ENCODE measurements around the gene RRP7A. TPM values are rescaled to one million over a fixed set of nuclear protein-coding genes. Genes with fewer than 3 reads are reported as not detected.
A peak's percentile ranks its signal among the peaks of the same experiment; 100 is the strongest.
"Not testable (repeated sequence)": the region's sequence is repeated elsewhere in the genome, so short reads cannot be mapped to it uniquely, and the experiment has no call there.

Gene RRP7A
- total RNA-seq, 1 donor from 2014 or later, result 31.2 TPM

DNA sequence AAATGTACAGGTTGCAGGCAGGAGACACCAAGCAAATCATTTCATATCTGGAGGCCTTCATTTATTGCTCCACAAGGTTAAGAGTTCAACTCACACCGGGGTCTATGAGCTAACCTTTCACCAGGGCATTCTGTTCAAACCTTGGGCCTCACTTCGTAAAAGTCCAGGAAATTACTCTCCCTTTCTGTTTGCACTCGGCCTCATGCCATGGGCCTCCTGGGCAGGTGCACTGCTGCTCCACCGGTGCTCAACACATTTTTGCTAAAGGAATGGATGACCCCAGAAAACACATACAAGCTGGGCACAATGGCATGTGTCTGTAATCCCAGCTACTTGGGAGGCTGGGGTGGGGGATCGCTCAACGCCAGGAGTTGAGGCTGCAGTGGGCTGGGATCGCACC is 16.6 kb upstream of the RRP7A start:
- intact Hi-C loops (cut with DNase I), result no loop called here
- TF ChIP-seq, protein P1, sequence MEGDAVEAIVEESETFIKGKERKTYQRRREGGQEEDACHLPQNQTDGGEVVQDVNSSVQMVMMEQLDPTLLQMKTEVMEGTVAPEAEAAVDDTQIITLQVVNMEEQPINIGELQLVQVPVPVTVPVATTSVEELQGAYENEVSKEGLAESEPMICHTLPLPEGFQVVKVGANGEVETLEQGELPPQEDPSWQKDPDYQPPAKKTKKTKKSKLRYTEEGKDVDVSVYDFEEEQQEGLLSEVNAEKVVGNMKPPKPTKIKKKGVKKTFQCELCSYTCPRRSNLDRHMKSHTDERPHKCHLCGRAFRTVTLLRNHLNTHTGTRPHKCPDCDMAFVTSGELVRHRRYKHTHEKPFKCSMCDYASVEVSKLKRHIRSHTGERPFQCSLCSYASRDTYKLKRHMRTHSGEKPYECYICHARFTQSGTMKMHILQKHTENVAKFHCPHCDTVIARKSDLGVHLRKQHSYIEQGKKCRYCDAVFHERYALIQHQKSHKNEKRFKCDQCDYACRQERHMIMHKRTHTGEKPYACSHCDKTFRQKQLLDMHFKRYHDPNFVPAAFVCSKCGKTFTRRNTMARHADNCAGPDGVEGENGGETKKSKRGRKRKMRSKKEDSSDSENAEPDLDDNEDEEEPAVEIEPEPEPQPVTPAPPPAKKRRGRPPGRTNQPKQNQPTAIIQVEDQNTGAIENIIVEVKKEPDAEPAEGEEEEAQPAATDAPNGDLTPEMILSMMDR (IDR thresholded peaks at IDR 0.05), result no peak
- Histone ChIP-seq H3K9me3 (no peaks in the 10 kb centered on the region), H3K27ac (no peak overlapping the region), H3K4me1 (peaks cover 6% of the 10 kb centered on the region), H3K4me3 (no peak overlapping the region), H3K36me3 (no peaks in the 10 kb centered on the region), H3K27me3 (no peaks in the 10 kb centered on the region)
- ATAC-seq, result no peak
- DNase-seq, result no peak

DNA sequence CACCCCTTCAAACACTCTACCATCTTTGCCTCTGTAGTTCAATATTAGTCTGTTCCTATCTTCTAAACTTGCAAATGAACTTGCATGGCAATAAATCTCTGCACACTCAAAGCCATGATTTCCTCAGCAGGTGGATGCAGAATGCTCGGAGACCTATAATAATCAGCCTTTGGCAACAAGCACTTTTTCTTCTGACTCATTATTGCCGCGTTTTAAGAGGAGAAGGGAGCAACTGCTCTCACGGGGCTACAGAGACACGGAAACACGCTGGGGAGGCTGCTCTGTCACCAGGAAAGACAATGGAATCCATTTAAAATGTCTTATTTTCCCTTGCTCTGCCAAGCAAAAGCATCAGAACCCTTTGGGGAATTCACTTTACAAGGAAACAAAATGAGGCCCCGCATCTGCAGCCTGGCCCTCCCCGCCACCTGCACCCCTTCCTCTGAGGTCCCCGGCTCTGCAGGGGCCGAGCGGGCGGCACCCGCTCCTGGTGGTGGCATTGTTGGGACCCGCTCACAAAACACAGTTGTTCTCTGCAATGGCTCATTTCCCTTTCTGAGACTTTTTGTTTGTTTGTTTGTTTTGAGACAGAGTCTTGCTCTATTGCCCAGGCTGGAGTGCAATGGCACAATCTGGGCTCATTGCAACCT is 15.6 kb upstream of the RRP7A start:
- intact Hi-C loops (cut with DNase I), result not testable (repeated sequence)

DNA sequence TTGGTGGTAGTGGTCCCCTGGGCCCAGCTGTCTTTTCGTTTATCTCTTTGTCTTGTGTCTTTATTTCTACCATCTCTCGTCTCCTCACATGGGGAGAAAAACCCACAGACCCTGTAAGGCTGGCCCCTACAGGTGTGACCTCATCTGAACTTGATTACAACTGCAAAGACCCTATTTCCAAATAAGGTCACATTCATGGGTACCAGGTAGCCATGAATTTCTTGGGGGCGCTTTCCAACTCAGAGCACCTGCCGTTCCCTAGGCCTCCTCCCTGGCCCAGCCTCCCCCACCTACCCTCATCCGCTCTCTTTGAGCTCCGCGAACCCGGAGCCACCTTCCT is 14.0 kb upstream of the RRP7A start:
- DNase-seq (no peak), ATAC-seq (no peak)
- TF ChIP-seq, protein P1 (IDR thresholded peaks at IDR 0.05), result no peak
- intact Hi-C loops (cut with DNase I), result no loop called here
- H3K27me3 ChIP-seq, result no peaks in the 10 kb centered on the region
- H3K4me3 ChIP-seq, result no peak overlapping the region
- H3K9me3 ChIP-seq, result no peaks in the 10 kb centered on the region
- peaks cover 6% of the 10 kb centered on the region for H3K4me1 ChIP-seq
- no peak overlapping the region for H3K27ac ChIP-seq
- H3K36me3 ChIP-seq, result no peaks in the 10 kb centered on the region

More for the DNA sequence above, 15.6 kb upstream of the RRP7A start:
- not testable (repeated sequence) for H3K27ac ChIP-seq, ATAC-seq, H3K27me3 ChIP-seq, H3K36me3 ChIP-seq, H3K4me3 ChIP-seq, H3K9me3 ChIP-seq, H3K4me1 ChIP-seq, DNase-seq

DNA sequence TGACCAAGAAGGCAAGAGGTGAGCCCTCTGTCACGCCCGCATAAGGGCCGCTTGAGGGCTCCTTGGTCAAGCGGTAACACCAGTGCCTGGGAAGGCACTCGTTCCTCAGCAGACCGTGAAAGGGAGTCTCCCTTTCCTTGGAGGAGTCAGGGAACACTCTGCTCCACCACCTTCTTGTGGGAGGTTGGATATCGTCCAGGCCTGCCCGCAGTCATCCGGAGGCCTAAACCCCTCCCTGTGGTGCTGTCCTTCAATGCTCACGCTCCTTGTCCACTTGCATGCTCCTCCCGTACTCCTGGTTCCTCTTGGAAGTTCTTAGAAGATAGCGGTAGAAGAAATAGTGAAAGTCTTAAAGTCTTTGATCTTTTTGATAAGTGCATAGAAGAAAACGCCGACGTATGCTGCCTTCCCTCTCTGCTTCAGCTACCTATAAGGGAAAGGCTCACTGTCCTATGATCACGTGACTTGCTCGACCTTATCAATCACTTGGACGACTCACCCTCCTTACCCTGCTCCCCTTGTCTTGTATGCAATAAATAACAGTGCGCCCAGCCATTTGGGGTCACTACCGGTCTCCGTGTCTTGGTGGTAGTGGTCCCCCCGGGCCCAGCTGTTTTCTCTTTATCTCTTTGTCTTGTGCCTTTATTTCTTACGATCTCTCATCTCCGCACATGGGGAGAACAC is 11.9 kb upstream of the RRP7A start:
- H3K36me3 ChIP-seq; intact Hi-C loops (cut with DNase I); H3K9me3 ChIP-seq; DNase-seq; H3K4me1 ChIP-seq; ATAC-seq; H3K27ac ChIP-seq; H3K4me3 ChIP-seq; H3K27me3 ChIP-seq: not testable (repeated sequence)

DNA sequence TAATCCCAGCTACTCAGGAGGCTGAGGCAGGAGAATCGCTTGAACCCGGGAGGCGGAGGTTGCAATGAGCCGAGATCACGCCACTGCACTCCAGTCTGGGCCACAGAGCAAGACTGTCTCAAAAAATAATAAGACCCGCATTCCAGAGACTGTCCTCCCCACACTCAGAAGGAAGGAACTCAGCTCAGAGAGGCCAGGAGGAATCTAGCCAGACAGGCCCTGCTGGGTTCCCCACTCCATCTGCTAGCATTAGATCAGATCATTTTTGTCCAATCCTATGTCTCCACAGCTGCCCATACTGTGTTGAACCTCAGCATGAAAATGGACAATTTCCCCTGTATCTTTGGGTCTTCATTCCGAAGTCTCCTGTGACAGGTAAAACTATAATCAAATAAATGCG is 9.8 kb upstream of the RRP7A start:
- H3K4me1 ChIP-seq; H3K36me3 ChIP-seq; DNase-seq; H3K27ac ChIP-seq; H3K9me3 ChIP-seq; H3K27me3 ChIP-seq; intact Hi-C loops (cut with DNase I); H3K4me3 ChIP-seq: not testable (repeated sequence)
- peak; percentile 37 for ATAC-seq

DNA sequence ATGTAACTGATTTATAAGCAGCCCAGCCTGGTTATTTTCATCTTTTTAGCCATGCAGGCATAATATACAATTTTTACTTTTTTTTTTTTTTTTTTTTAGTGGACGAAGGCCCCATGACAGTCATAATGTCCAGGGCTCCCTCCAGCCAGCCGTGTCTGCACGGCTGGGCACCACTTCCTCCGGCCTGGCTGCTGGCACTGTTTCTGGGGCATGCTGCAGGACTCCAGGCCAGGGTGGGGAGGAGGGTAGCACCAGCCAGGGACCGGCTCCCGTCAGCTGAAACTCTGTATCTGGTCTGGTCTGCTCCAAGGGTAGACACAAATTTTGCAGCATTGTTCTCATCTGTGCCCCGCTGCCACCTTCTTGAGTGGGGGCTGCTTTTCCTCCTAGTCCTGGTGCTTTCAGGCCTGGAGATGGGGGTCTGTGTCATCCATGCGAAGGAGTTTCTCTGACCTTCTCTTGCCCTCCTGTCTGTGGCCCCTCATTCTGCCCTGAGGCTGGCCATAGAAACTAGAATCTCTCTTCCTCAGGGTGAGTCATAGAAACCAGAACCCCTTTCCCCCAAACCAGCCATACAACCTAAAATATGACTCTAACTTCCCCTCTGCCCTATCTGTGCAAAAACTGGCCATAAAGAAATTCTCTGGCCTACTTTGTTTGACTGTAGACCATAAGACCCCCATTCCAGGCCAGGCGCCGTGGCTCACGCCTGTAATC is 9.2 kb upstream of the RRP7A start:
- intact Hi-C loops (cut with DNase I), result no loop called here
- Histone ChIP-seq H3K9me3 (no peaks in the 10 kb centered on the region), H3K27ac (no peak overlapping the region), H3K36me3 (no peaks in the 10 kb centered on the region), H3K27me3 (no peaks in the 10 kb centered on the region), H3K4me3 (no peak overlapping the region), H3K4me1 (no peaks in the 10 kb centered on the region)
- DNase-seq (no peak), ATAC-seq (no peak)
- TF ChIP-seq, protein P1 (IDR thresholded peaks at IDR 0.05), result no peak

DNA sequence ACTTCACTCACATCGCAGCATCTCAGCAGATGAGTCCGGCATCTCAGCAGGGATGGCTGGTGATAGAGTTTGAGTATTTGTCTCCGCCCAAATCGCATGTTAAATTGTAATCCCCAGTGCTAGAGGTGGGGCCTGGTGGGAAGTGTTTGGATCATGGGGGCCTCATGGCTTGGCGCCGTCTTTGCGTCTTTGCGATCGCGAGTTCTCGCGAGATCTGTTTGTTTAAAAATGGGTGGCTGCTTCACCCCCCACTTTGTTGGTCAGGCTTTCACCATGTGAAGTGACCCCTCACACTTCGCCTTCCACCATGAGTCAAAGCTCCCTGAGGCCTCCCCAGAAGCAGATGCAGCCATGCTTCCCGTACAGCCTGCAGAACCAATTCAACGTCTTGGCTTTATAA is 3.0 kb upstream of the RRP7A start:
- Histone ChIP-seq H3K36me3 (no peaks in the 10 kb centered on the region), H3K4me1 (peaks cover 4% of the 10 kb centered on the region), H3K27ac (no peak overlapping the region), H3K27me3 (no peaks in the 10 kb centered on the region), H3K4me3 (no peak overlapping the region), H3K9me3 (no peaks in the 10 kb centered on the region)
- no peak for ATAC-seq
- intact Hi-C loops (cut with DNase I), result no loop called here
- DNase-seq, result no peak
- TF ChIP-seq, protein P1 (IDR thresholded peaks at IDR 0.05), result no peak
